Fibroblast of lung (primary cell): Measurements from ENCODE around the gene PIM1. TPM values are rescaled to one million over a fixed set of nuclear protein-coding genes. Genes with fewer than 3 reads are reported as not detected.
A peak's percentile ranks its signal among the peaks of the same experiment; 100 is the strongest.

Source experiments
- DNase-seq, 2 donors: peaks; one replicate each; pipeline versions ENCODE4 v3.0.0 to v3.0.0-alpha.2; 2010; ENCODE audit warnings: low read depth in 2 of 2
- H2AFZ ChIP-seq: 2 replicates; pipeline ENCODE4 v1.5.1; 2012; ENCODE audit warnings: low read length, control low read depth, inconsistent platforms
- H3K27ac ChIP-seq: 2 replicates; pipeline ENCODE4 v1.5.1; 2011; ENCODE audit warnings: low read length, control low read depth; ENCODE audit not compliant: insufficient read depth
- H3K27me3 ChIP-seq: 2 replicates; pipeline ENCODE4 v1.5.1; 2011; ENCODE audit warnings: mild to moderate bottlenecking, low read length; ENCODE audit not compliant: control insufficient read depth, insufficient read depth
- H3K36me3 ChIP-seq: 2 replicates; pipeline ENCODE4 v1.5.1; 2011; ENCODE audit warnings: low read length; ENCODE audit not compliant: control insufficient read depth, insufficient read depth
- H3K4me1 ChIP-seq: 2 replicates; pipeline ENCODE4 v1.5.1; 2011; ENCODE audit warnings: low read length; ENCODE audit not compliant: control insufficient read depth, insufficient read depth; ENCODE audit errors: extremely low read depth
- H3K4me2 ChIP-seq: 2 replicates; pipeline ENCODE4 v1.5.1; 2011; ENCODE audit warnings: low read length, control low read depth; ENCODE audit not compliant: insufficient read depth; ENCODE audit errors: extremely low read depth
- H3K4me3 ChIP-seq, 4 experiments: fragments of 200-600 bp in 1 of 4; sonication (generic) in 1 of 4; replicated peaks in 1 of 4; 2 replicates each; pipeline ENCODE4 v1.5.1; 2011 to 2016; ENCODE audit warnings: low read length in 4 of 4, low read depth in 3 of 4, mild to moderate bottlenecking in 3 of 4, control low read depth in 2 of 4, inconsistent platforms in 1 of 4, mixed read lengths in 1 of 4; ENCODE audit not compliant: insufficient read depth in 1 of 4; ENCODE audit errors: control extremely low read depth in 1 of 4
- H3K79me2 ChIP-seq: 2 replicates; pipeline ENCODE4 v1.5.1; 2012; ENCODE audit warnings: mild to moderate bottlenecking, low read length, inconsistent platforms; ENCODE audit not compliant: control insufficient read depth, insufficient read depth
- H3K9ac ChIP-seq: 2 replicates; pipeline ENCODE4 v1.5.1; 2011; ENCODE audit warnings: mild to moderate bottlenecking, low read length, control low read depth; ENCODE audit not compliant: insufficient read depth
- H3K9me3 ChIP-seq: 2 replicates; pipeline ENCODE4 v1.5.1; 2012; ENCODE audit warnings: low read depth, low read length; ENCODE audit not compliant: control insufficient read depth, insufficient read depth
- H4K20me1 ChIP-seq: 2 replicates; pipeline ENCODE4 v1.5.1; 2011; ENCODE audit warnings: low read length; ENCODE audit not compliant: control insufficient read depth, insufficient read depth; ENCODE audit errors: extremely low read depth
- CTCF ChIP-seq, 2 donors: IDR thresholded peaks in 1 of 2; conservative IDR thresholded peaks in 1 of 2; 1 replicate in 1 of 2; 2 replicates in 1 of 2; pipeline ENCODE4 v1.5.1; 2011 to 2012; ENCODE audit warnings: low read length in 2 of 2, control low read depth in 1 of 2, inconsistent platforms in 1 of 2, low read depth in 1 of 2, mild to moderate bottlenecking in 1 of 2
- EZH2 ChIP-seq: IDR thresholded peaks from 2 replicates; pipeline ENCODE4 v1.5.1; 2012; ENCODE audit warnings: low read length, control low read depth, mild to moderate bottlenecking; ENCODE audit errors: missing control alignments
- polyA plus RNA-seq, 2 donors: library from polyadenylated mRNA; depleted of rRNA in 1 of 2; stranded (reverse) in 1 of 2; unstranded in 1 of 2; fragments of >200 nt; gene quantifications; 2 replicates each; pipeline ENCODE4 v1.2.1, GENCODE V29; 2011 to 2012; ENCODE audit warnings: missing spikeins in 1 of 2
- total RNA-seq: library from RNA; depleted of rRNA; stranded (reverse); fragments of >200 nt; gene quantifications from 2 replicates; pipeline ENCODE4 v1.2.1, GENCODE V29; 2014

Gene PIM1
- total and polyA plus RNA-seq, 2 donors (not counting 1 experiment from before 2014, with no cell fraction given), result 13.8 to 22.8 TPM

- Histone ChIP-seq H2AFZ (no peak overlapping the region), H3K79me2 (no peaks in the 10 kb centered on the region), H3K4me3 (no peak overlapping the region)
Observed at GRCh38 chr6:37129566-37129965, 40.4 kb upstream of the PIM1 start.

GRCh38 chr6:37130704-37131103 is 39.2 kb upstream of the PIM1 start:
- Histone ChIP-seq H3K79me2 (no peaks in the 10 kb centered on the region), H3K9ac (no peak overlapping the region), H3K27ac (no peak overlapping the region)

More at GRCh38 chr6:37129566-37129965, 40.4 kb upstream of the PIM1 start:
- Histone ChIP-seq H3K4me2 (no peak overlapping the region), H3K27ac (no peak overlapping the region), H3K27me3 (no peaks in the 10 kb centered on the region), H3K9ac (no peak overlapping the region), H4K20me1 (no peaks in the 10 kb centered on the region), H3K4me1 (peaks cover 14% of the 10 kb centered on the region), H3K9me3 (no peaks in the 10 kb centered on the region), H3K36me3 (no peaks in the 10 kb centered on the region)
- TF ChIP-seq CTCF (conservative IDR thresholded peaks at IDR 0.05 in 1 of 2, IDR thresholded peaks at IDR 0.05 in 1 of 2; ENCODE audit: low read depth in 1 of 2, low read length in 2 of 2), result no peak
- TF ChIP-seq EZH2, result no peak
- DNase-seq, result no peak

More at GRCh38 chr6:37130704-37131103, 39.2 kb upstream of the PIM1 start:
- Histone ChIP-seq H3K4me1 (peaks cover 21% of the 10 kb centered on the region), H3K9me3 (no peaks in the 10 kb centered on the region), H2AFZ (no peak overlapping the region), H3K27me3 (no peaks in the 10 kb centered on the region), H3K36me3 (no peaks in the 10 kb centered on the region), H3K4me2 (no peak overlapping the region), H3K4me3 (no peak overlapping the region), H4K20me1 (no peaks in the 10 kb centered on the region)
- TF ChIP-seq EZH2, result no peak
- TF ChIP-seq CTCF (conservative IDR thresholded peaks at IDR 0.05 in 1 of 2, IDR thresholded peaks at IDR 0.05 in 1 of 2; ENCODE audit: low read depth in 1 of 2, low read length in 2 of 2), result no peak
- DNase-seq, result peak; percentile 54 to 68
